DOHH2 (cell line): ENCODE measurements around the gene SH2D1A.

Experiments
- H3F3A ChIP-seq: fragments of 200-600 bp; sonication (generic), shearing (Covaris generic); 2 replicates; pipeline ENCODE4 v1.6.0; 2016; ENCODE audit warnings: antibody characterized with exemption, mild to moderate bottlenecking; ENCODE audit not compliant: control insufficient read depth, insufficient read depth
- H3K27ac ChIP-seq: fragments of 200-600 bp; sonication (generic); 2 replicates; pipeline ENCODE4 v1.5.1; 2014; ENCODE audit warnings: low read depth, mild to moderate bottlenecking, low read length, moderate library complexity
- H3K27me3 ChIP-seq: fragments of 200-600 bp; sonication (generic); 2 replicates; pipeline ENCODE4 v1.6.1; 2014; ENCODE audit warnings: mild to moderate bottlenecking, low read length, mixed read lengths; ENCODE audit not compliant: control insufficient read depth
- H3K36me3 ChIP-seq: fragments of 200-600 bp; sonication (generic); 2 replicates; pipeline ENCODE4 v1.6.1; 2014; ENCODE audit warnings: mild to moderate bottlenecking, low read length, moderate library complexity, mixed read lengths; ENCODE audit not compliant: control insufficient read depth
- H3K4me1 ChIP-seq: fragments of 200-600 bp; sonication (generic); 2 replicates; pipeline ENCODE4 v1.6.1; 2014; ENCODE audit warnings: mild to moderate bottlenecking, low read length, mixed read lengths; ENCODE audit not compliant: control insufficient read depth
- H3K4me2 ChIP-seq: fragments of 200-600 bp; sonication (generic); 2 replicates; pipeline ENCODE4 v1.6.0; 2014; ENCODE audit warnings: mild to moderate bottlenecking, low read length, moderate library complexity
- H3K4me3 ChIP-seq: fragments of 200-600 bp; sonication (generic); 2 replicates; pipeline ENCODE4 v1.5.1; 2014; ENCODE audit warnings: mild to moderate bottlenecking, low read length, mixed read lengths
- H3K79me2 ChIP-seq: fragments of 200-600 bp; sonication (generic); 2 replicates; pipeline ENCODE4 v1.6.1; 2014; ENCODE audit warnings: mild to moderate bottlenecking, low read length, mixed read lengths; ENCODE audit not compliant: control insufficient read depth
- H3K9me2 ChIP-seq: fragments of 200-600 bp; sonication (generic); replicated peaks from 2 replicates; pipeline ENCODE4 v1.6.1; 2014; ENCODE audit warnings: mild to moderate bottlenecking, low read length, mixed read lengths; ENCODE audit not compliant: control insufficient read depth
- H3K9me3 ChIP-seq: fragments of 200-600 bp; sonication (generic); 2 replicates; pipeline ENCODE4 v1.6.1; 2014; ENCODE audit warnings: antibody characterized with exemption, low read length, mixed read lengths; ENCODE audit not compliant: control insufficient read depth, insufficient read depth
- H4K20me1 ChIP-seq: fragments of 200-600 bp; sonication (generic); 2 replicates; pipeline ENCODE4 v1.6.0; 2014; ENCODE audit warnings: low read depth, mild to moderate bottlenecking, antibody characterized with exemption, low read length, moderate library complexity; ENCODE audit not compliant: control insufficient read depth, insufficient read depth
- EZH2phosphoT487 ChIP-seq: fragments of 200-600 bp; sonication (generic); IDR thresholded peaks from 2 replicates; pipeline ENCODE4 v1.6.1; 2017; ENCODE audit warnings: borderline replicate concordance, mild to moderate bottlenecking, antibody characterized with exemption, low read length, moderate library complexity, mixed read lengths
- TF ChIP-seq, protein P1 (sequence below): fragments of 200-600 bp; sonication (generic); IDR thresholded peaks from one replicate; pipeline ENCODE4 v1.5.1; 2014; ENCODE audit warnings: antibody characterized with exemption, mild to moderate bottlenecking, low read depth, low read length; ENCODE audit not compliant: poor library complexity, severe bottlenecking

SH2D1A gene

DNA sequence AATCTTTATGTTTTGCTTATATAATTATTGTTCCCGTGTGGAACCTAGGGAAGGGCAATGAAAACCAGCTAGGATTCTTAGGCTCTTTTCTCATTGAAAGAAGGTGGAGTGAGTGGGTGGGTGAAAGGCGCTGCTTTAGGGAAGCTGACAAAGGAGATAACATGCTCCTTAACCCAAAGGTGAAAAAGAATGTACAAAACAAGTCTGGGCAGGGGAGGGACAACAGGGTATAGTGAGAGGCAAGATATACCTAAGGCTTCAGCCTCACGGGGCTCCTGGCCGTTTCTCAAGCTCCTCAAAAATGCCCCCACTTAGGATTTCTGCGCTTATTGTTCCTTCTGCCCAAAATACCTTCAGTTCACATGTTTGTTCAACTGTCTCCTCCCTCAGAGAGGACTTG is 1.8 kb downstream of the SH2D1A start:
- no peaks in the 10 kb centered on the region for H3K27me3 ChIP-seq
- H3K4me2 ChIP-seq = no peak overlapping the region
- H3K9me2 ChIP-seq = no peaks in the 10 kb centered on the region
- H3K9me3 ChIP-seq = no peaks in the 10 kb centered on the region
- no peak overlapping the region for H3K27ac ChIP-seq
- H3F3A ChIP-seq = no peaks in the 10 kb centered on the region
- no peaks in the 10 kb centered on the region for H3K36me3 ChIP-seq
- TF ChIP-seq, protein P1, sequence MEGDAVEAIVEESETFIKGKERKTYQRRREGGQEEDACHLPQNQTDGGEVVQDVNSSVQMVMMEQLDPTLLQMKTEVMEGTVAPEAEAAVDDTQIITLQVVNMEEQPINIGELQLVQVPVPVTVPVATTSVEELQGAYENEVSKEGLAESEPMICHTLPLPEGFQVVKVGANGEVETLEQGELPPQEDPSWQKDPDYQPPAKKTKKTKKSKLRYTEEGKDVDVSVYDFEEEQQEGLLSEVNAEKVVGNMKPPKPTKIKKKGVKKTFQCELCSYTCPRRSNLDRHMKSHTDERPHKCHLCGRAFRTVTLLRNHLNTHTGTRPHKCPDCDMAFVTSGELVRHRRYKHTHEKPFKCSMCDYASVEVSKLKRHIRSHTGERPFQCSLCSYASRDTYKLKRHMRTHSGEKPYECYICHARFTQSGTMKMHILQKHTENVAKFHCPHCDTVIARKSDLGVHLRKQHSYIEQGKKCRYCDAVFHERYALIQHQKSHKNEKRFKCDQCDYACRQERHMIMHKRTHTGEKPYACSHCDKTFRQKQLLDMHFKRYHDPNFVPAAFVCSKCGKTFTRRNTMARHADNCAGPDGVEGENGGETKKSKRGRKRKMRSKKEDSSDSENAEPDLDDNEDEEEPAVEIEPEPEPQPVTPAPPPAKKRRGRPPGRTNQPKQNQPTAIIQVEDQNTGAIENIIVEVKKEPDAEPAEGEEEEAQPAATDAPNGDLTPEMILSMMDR = no peak
- no peak for TF ChIP-seq EZH2phosphoT487
- no peaks in the 10 kb centered on the region for H3K4me1 ChIP-seq
- no peaks in the 10 kb centered on the region for H4K20me1 ChIP-seq
- no peak overlapping the region for H3K4me3 ChIP-seq
- no peaks in the 10 kb centered on the region for H3K79me2 ChIP-seq

DNA sequence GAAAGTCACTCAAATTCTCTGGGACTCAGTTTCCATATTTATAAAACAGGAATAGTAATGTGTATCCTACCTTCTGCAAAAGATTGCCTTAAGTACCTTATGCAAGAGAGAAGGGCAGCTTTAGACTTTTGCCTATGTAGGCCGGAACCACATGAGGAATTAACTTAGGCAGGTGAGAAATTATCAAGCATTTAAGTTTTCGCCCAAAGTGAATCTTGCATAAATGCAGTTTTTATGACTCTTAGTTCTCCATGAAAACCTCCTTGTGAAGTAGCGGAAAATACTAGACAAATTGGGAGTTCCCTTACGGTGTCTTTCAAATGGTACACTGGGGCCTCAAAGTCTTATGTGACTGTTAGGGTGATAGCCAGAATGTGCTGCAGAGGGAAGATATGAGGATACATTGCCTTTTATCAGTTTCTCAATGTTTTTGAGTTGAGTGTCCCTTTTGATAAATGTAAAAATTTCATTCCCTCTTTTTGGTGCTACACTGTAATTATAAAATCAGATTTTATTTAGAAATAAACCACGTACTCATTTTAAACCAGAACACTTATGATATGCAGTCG is 2.6 kb downstream of the SH2D1A start:
- no peaks in the 10 kb centered on the region for H3K9me3 ChIP-seq
- H3K79me2 ChIP-seq = no peaks in the 10 kb centered on the region
- no peaks in the 10 kb centered on the region for H3K36me3 ChIP-seq
- H4K20me1 ChIP-seq = no peaks in the 10 kb centered on the region
- H3F3A ChIP-seq = no peaks in the 10 kb centered on the region
- H3K4me3 ChIP-seq = no peak overlapping the region
- no peaks in the 10 kb centered on the region for H3K9me2 ChIP-seq
- H3K4me1 ChIP-seq = no peaks in the 10 kb centered on the region
- TF ChIP-seq, protein P1 = no peak
- no peaks in the 10 kb centered on the region for H3K27me3 ChIP-seq
- H3K27ac ChIP-seq = no peak overlapping the region
- H3K4me2 ChIP-seq = no peak overlapping the region

DNA sequence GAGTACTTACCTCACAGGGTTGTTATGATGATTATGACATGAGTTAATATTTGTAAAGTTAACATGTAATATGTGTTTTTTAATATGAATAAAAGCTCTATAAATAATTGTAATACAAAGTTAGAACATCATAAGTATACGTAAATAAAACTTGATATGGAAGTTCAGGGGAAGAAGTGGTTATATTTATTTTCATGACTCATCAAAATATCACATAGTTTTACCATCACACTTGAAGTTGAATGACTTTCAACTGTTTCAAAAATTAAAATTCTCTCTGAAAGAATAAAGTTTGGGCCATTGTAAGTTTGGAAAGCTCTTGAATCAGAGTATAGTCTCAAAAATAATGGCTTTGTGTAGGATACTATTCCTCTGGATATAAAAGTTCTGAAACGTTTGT is 8.3 kb downstream of the SH2D1A start:
- Histone ChIP-seq H3K27ac (no peak overlapping the region), H3K4me1 (no peaks in the 10 kb centered on the region), H3K79me2 (no peaks in the 10 kb centered on the region), H3K9me2 (no peaks in the 10 kb centered on the region), H3K9me3 (no peaks in the 10 kb centered on the region), H3K4me2 (no peak overlapping the region), H3F3A (no peaks in the 10 kb centered on the region), H3K4me3 (no peak overlapping the region), H4K20me1 (no peaks in the 10 kb centered on the region), H3K36me3 (no peaks in the 10 kb centered on the region), H3K27me3 (no peaks in the 10 kb centered on the region)
- TF ChIP-seq, protein P1 = no peak
- no peak for TF ChIP-seq EZH2phosphoT487
